Measurements from ENCODE around the gene HDDC3. TPM values are rescaled to one million over a fixed set of nuclear protein-coding genes. Genes with fewer than 3 reads are reported as not detected.

The HDDC3 gene
- total RNA-seq, 1 experiment from 2014 or later, result 21.6 TPM

DNA sequence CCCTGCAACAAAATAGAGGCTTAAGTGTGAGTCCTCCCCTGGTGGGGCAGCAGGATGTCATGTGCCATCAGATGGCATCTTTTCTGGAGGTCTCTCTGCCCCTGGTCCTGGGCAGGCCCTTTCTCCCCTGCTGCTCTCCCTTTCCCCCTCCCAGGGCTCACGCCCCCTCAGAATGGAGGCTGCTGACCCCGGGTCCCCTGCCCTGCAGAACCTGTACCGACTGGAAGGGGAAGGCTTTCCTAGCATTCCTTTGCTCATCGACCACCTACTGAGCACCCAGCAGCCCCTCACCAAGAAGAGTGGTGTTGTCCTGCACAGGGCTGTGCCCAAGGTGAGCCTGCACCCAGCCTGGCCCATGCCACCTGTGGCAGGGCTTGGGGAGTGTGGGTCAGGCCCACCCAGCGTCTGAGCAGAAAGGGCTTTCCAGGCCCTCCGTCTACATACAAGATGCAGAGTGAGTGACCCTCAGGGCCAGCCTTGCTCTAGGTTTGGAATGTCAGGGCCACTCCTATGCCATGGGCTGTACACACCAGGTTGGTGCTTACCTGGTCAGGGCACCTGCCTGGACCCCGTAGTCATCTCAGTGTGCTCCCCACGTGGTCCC is 40.9 kb downstream of the HDDC3 start:
- H3K4me3 ChIP-seq (ENCODE audit: low read depth, low read length), result no peak overlapping the region
- H3K4me1 ChIP-seq, result no peaks in the 10 kb centered on the region
- H3K4me1 Mint-ChIP-seq (ENCODE audit: low read depth, unreplicated experiment), result no peaks in the 10 kb centered on the region
- H3K36me3 ChIP-seq (ENCODE audit: control insufficient read depth, insufficient read depth, low read length), result no peaks in the 10 kb centered on the region
- no peak overlapping the region for H3K27ac Mint-ChIP-seq (ENCODE audit: unreplicated experiment)
- H3K9me3 Mint-ChIP-seq (ENCODE audit: unreplicated experiment), result no peaks in the 10 kb centered on the region
- no peak overlapping the region for H3K4me3 Mint-ChIP-seq (ENCODE audit: unreplicated experiment)
- no peaks in the 10 kb centered on the region for H3K27me3 Mint-ChIP-seq (ENCODE audit: insufficient read depth, unreplicated experiment)
- no peaks in the 10 kb centered on the region for H3K27me3 ChIP-seq (replicated peaks; ENCODE audit: control insufficient read depth, insufficient read depth, low read length)
- no peaks in the 10 kb centered on the region for H3K36me3 Mint-ChIP-seq (ENCODE audit: insufficient read depth, unreplicated experiment)
- TF ChIP-seq, protein P1, sequence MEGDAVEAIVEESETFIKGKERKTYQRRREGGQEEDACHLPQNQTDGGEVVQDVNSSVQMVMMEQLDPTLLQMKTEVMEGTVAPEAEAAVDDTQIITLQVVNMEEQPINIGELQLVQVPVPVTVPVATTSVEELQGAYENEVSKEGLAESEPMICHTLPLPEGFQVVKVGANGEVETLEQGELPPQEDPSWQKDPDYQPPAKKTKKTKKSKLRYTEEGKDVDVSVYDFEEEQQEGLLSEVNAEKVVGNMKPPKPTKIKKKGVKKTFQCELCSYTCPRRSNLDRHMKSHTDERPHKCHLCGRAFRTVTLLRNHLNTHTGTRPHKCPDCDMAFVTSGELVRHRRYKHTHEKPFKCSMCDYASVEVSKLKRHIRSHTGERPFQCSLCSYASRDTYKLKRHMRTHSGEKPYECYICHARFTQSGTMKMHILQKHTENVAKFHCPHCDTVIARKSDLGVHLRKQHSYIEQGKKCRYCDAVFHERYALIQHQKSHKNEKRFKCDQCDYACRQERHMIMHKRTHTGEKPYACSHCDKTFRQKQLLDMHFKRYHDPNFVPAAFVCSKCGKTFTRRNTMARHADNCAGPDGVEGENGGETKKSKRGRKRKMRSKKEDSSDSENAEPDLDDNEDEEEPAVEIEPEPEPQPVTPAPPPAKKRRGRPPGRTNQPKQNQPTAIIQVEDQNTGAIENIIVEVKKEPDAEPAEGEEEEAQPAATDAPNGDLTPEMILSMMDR (IDR thresholded peaks at IDR 0.05; ENCODE audit: insufficient read depth in 1 of 2, low read depth in 1 of 2, low read length in 1 of 2, severe bottlenecking in 1 of 2, unreplicated experiment in 1 of 2), result no peak
- POLR2A ChIA-PET, result no interaction called here
- CTCF ChIA-PET, result no interaction called here
- intact Hi-C loops (cut with micrococcal nuclease; ENCODE audit: unreplicated experiment), result no loop called here
- no peaks in the 10 kb centered on the region for H3K9me3 ChIP-seq
- no peak for DNase-seq
- BruUV-seq (replicated peaks), result no TSS peak

DNA sequence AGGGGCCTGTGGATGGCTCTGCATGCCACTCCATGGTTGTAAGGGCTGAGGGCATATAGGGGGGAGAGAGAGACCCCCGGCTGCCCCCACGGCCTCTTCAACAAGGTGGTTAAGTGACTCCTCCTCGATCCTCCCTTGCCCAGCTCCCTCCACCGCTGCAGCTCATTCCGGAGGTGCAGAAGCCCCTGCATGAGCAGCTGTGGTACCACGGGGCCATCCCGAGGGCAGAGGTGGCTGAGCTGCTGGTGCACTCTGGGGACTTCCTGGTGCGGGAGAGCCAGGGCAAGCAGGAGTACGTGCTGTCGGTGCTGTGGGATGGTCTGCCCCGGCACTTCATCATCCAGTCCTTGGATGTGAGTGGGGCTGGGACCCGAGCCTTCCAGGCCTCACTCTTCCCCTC is 41.5 kb downstream of the HDDC3 start:
- H3K4me3 Mint-ChIP-seq (ENCODE audit: unreplicated experiment), result no peak overlapping the region
- no peak overlapping the region for H3K27ac Mint-ChIP-seq (ENCODE audit: unreplicated experiment)
- CTCF ChIA-PET, result interaction anchor here (1.0 kb wide), 1 partner anchor 243 kb away, joined by 3 read pairs; no protein-coding TSS in a partner anchor
- H3K36me3 Mint-ChIP-seq (ENCODE audit: insufficient read depth, unreplicated experiment), result no peaks in the 10 kb centered on the region
- Histone ChIP-seq H3K4me1 (no peaks in the 10 kb centered on the region), H3K27me3 (replicated peaks; ENCODE audit: control insufficient read depth, insufficient read depth, low read length) (no peaks in the 10 kb centered on the region), H3K4me3 (ENCODE audit: low read depth, low read length) (no peak overlapping the region), H3K36me3 (ENCODE audit: control insufficient read depth, insufficient read depth, low read length) (no peaks in the 10 kb centered on the region), H3K9me3 (no peaks in the 10 kb centered on the region)
- H3K4me1 Mint-ChIP-seq (ENCODE audit: low read depth, unreplicated experiment), result no peaks in the 10 kb centered on the region
- H3K9me3 Mint-ChIP-seq (ENCODE audit: unreplicated experiment), result no peaks in the 10 kb centered on the region
- POLR2A ChIA-PET, result no interaction called here
- intact Hi-C loops (cut with micrococcal nuclease; ENCODE audit: unreplicated experiment), result no loop called here
- no peak for DNase-seq
- TF ChIP-seq, protein P1 (IDR thresholded peaks at IDR 0.05; ENCODE audit: insufficient read depth in 1 of 2, low read depth in 1 of 2, low read length in 1 of 2, severe bottlenecking in 1 of 2, unreplicated experiment in 1 of 2), result no peak
- no TSS peak for BruUV-seq (replicated peaks)
- H3K27me3 Mint-ChIP-seq (ENCODE audit: insufficient read depth, unreplicated experiment), result no peaks in the 10 kb centered on the region

DNA sequence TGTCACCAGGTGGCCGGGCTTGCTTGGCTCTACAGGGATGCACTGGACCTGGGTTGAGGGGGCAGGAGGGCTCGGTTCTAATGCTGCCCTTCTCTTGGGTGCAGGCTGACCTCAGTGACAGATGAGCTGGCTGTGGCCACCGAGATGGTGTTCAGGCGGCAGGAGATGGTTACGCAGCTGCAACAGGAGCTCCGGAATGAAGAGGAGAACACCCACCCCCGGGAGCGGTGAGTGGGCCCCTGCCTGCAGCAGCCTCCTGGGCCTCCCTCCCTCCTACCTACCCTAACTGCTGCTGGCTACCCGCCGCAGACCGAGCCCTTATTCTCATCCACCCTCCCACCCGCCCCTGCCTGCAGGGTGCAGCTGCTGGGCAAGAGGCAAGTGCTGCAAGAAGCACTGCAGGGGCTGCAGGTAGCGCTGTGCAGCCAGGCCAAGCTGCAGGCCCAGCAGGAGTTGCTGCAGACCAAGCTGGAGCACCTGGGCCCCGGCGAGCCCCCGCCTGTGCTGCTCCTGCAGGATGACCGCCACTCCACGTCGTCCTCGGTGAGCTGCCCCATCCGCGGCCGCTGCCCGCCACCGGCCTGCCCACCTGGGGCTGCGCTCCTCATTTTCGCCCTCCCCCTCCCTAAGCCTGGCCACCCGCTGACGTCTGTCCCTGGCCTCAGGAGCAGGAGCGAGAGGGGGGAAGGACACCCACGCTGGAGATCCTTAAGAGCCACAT is 42.5 kb downstream of the HDDC3 start:
- no peak overlapping the region for H3K4me3 Mint-ChIP-seq (ENCODE audit: unreplicated experiment)
- DNase-seq, result no peak
- no peaks in the 10 kb centered on the region for H3K36me3 ChIP-seq (ENCODE audit: control insufficient read depth, insufficient read depth, low read length)
- H3K9me3 Mint-ChIP-seq (ENCODE audit: unreplicated experiment), result no peaks in the 10 kb centered on the region
- BruUV-seq (replicated peaks), result no TSS peak
- intact Hi-C loops (cut with micrococcal nuclease; ENCODE audit: unreplicated experiment), result loop anchor here (5.0 kb wide), 1 partner anchor 598 kb away; no protein-coding TSS in a partner anchor
- TF ChIP-seq, protein P1 (IDR thresholded peaks at IDR 0.05; ENCODE audit: insufficient read depth in 1 of 2, low read depth in 1 of 2, low read length in 1 of 2, severe bottlenecking in 1 of 2, unreplicated experiment in 1 of 2), result no peak
- H3K4me1 ChIP-seq, result no peaks in the 10 kb centered on the region
- no peaks in the 10 kb centered on the region for H3K27me3 Mint-ChIP-seq (ENCODE audit: insufficient read depth, unreplicated experiment)
- ChIA-PET POLR2A (no interaction called here), CTCF (interaction anchor here (0.7 to 1.0 kb wide), 2 partner anchors 42 to 242 kb away, joined by 3 read pairs; partner anchors contain the start of gene HDDC3)
- H3K27me3 ChIP-seq (replicated peaks; ENCODE audit: control insufficient read depth, insufficient read depth, low read length), result no peaks in the 10 kb centered on the region
- no peaks in the 10 kb centered on the region for H3K36me3 Mint-ChIP-seq (ENCODE audit: insufficient read depth, unreplicated experiment)
- H3K4me3 ChIP-seq (ENCODE audit: low read depth, low read length), result no peak overlapping the region
- H3K9me3 ChIP-seq, result no peaks in the 10 kb centered on the region
- no peaks in the 10 kb centered on the region for H3K4me1 Mint-ChIP-seq (ENCODE audit: low read depth, unreplicated experiment)
- no peak overlapping the region for H3K27ac Mint-ChIP-seq (ENCODE audit: unreplicated experiment)
